AG09309 (cell line): Measurements from ENCODE around the gene MRI1.

Experiments used
- DNase-seq: peaks from one replicate; pipeline ENCODE4 v3.0.0-alpha.2; 2010; ENCODE audit warnings: low read depth
- H3K4me3 ChIP-seq: 2 replicates; pipeline ENCODE4 v1.5.1; 2011; ENCODE audit warnings: mild to moderate bottlenecking, low read depth, low read length, moderate library complexity; ENCODE audit not compliant: control insufficient read depth
- TF ChIP-seq, protein P1 (sequence below): IDR thresholded peaks from 2 replicates; pipeline ENCODE4 v1.5.1; 2011; ENCODE audit warnings: mild to moderate bottlenecking, low read depth, low read length, inconsistent platforms; ENCODE audit not compliant: insufficient read depth, control insufficient read depth; ENCODE audit errors: missing control alignments

The MRI1 gene

GRCh38 chr19:13817615-13818371, 53.5 kb downstream of the MRI1 start:
- no peak overlapping the region for H3K4me3 ChIP-seq
- no peak for DNase-seq
- TF ChIP-seq, protein P1, sequence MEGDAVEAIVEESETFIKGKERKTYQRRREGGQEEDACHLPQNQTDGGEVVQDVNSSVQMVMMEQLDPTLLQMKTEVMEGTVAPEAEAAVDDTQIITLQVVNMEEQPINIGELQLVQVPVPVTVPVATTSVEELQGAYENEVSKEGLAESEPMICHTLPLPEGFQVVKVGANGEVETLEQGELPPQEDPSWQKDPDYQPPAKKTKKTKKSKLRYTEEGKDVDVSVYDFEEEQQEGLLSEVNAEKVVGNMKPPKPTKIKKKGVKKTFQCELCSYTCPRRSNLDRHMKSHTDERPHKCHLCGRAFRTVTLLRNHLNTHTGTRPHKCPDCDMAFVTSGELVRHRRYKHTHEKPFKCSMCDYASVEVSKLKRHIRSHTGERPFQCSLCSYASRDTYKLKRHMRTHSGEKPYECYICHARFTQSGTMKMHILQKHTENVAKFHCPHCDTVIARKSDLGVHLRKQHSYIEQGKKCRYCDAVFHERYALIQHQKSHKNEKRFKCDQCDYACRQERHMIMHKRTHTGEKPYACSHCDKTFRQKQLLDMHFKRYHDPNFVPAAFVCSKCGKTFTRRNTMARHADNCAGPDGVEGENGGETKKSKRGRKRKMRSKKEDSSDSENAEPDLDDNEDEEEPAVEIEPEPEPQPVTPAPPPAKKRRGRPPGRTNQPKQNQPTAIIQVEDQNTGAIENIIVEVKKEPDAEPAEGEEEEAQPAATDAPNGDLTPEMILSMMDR, result no peak

DNA sequence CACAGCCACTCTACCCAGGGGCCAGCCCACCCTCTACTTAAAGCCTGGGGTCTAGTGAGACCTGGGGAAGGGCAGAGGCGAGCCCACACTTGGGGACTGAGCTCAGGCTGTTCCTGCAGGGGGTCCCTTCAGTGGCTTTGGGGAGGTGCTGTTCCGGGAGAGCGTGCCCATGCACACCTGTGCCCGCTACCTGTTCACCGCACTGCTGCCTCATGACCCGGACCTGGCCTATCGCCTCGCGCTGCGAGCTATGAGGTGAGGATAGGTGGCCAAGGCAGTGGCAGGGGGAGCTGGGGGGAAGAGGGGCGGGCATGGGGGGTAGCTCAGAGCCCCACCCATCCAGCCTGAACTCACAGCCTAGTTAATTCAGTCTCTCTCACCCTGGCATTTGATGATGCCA, 54.9 kb downstream of the MRI1 start:
- TF ChIP-seq, protein P1, result no peak
- no peak for DNase-seq

DNA sequence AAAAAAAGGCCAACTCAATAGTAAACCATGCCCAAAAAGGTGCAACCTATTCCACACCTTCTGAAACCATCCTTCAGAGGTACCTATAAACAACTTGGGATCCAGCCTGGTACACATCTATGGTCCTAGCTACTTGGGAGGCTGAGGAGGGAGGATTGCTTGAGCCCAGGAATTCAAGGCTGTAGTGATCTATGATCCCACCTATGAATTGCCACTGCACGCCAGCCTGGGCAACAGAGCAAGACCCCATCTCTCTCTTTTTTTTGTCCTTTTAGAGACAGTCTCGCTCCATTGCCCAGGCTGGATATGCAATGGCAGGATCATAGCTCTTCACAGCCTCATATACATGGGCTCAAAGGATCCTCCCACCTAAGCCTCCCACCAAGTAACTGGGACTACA, 57.0 kb downstream of the MRI1 start:
- H3K4me3 ChIP-seq, result no peak overlapping the region
- TF ChIP-seq, protein P1, result no peak
- no peak for DNase-seq

More for the DNA sequence above, 54.9 kb downstream of the MRI1 start:
- H3K4me3 ChIP-seq, result no peak overlapping the region

- H3K4me3 ChIP-seq, result no peak overlapping the region
- TF ChIP-seq, protein P1, result no peak
- no peak for DNase-seq
These were observed 58.9 kb downstream of the MRI1 start for GRCh38 chr19:13823256-13823655.
